Gastroesophageal sphincter (tissue), 3 donors: ENCODE data around the gene RYR3.

Source experiments
- CTCF ChIP-seq, 4 experiments: fragments of 200-600 bp in 2 of 4; fragments of 450-650 bp in 2 of 4; sonication (generic) in 1 of 4; IDR thresholded peaks; one replicate each; pipeline ENCODE4 v1.5.1; 2017 to 2019; ENCODE audit warnings: antibody characterized with exemption in 4 of 4, mild to moderate bottlenecking in 2 of 4, moderate library complexity in 2 of 4
- POLR2AphosphoS5 ChIP-seq: sonication (generic); formaldehyde crosslinking; IDR thresholded peaks from one replicate; pipeline ENCODE4 v1.6.1; 2017; ENCODE audit warnings: antibody characterized with exemption

GRCh38 chr15:33754242-33754641 is 443.5 kb downstream of the RYR3 start:
- no peak for TF ChIP-seq CTCF (IDR thresholded peaks at IDR 0.05)
- TF ChIP-seq POLR2AphosphoS5: no peak
